Measurements from ENCODE around the gene PROSER2.

PROSER2 gene

DNA sequence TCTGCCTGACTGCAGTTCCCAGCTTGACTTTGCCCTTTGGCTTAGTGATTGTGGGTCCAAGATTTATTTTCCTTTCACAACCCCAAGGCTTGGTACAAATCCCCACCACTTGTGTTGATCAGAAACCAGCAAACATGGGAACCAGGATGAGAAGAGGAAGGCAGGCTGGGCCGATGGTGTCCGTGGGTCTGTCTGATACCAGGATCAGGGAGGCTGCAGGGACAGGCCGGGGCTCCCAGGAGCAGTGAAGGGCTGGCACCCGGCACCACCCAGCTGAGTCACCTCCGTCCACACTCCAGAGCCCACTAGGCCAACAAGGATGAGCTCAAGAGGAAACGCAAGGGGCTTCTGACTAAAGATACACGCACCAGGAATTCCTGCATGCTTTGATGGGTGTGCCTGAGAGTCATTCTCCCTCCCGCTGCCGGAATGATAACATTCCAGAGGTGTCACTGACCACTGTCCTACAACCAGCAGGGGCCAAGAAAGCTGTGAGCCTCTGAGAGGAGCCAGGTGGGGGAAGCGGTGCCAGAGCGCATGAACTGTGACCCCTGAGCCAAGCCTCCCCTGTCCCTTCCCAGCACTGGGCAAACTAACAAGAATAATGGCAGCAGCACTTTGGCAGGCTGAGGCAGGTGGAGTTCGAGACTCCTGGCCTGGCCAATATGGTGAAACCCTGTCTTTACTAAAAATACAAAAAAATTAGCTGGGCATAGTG, 29.2 kb upstream of the PROSER2 start:
- no peak for DNase-seq (ENCODE audit: low read depth)
- no peak overlapping the region for H3K4me3 ChIP-seq (ENCODE audit: control insufficient read depth, low read depth, low read length)
- no peak for TF ChIP-seq CTCF (IDR thresholded peaks at IDR 0.05; ENCODE audit: control insufficient read depth, insufficient read depth, low read depth, low read length, missing control alignments)

- no peak for DNase-seq (ENCODE audit: low read depth)
- TF ChIP-seq CTCF (IDR thresholded peaks at IDR 0.05; ENCODE audit: control insufficient read depth, insufficient read depth, low read depth, low read length, missing control alignments) = no peak
- H3K4me3 ChIP-seq (ENCODE audit: control insufficient read depth, low read depth, low read length) = no peak overlapping the region
Measured at GRCh38 chr10:11794566-11794965, 28.6 kb upstream of the PROSER2 start.

GRCh38 chr10:11795101-11795920, 27.8 kb upstream of the PROSER2 start:
- no peak overlapping the region for H3K4me3 ChIP-seq (ENCODE audit: control insufficient read depth, low read depth, low read length)
- DNase-seq (ENCODE audit: low read depth) = no peak
- TF ChIP-seq CTCF (IDR thresholded peaks at IDR 0.05; ENCODE audit: control insufficient read depth, insufficient read depth, low read depth, low read length, missing control alignments) = no peak

GRCh38 chr10:11796474-11796873, 26.7 kb upstream of the PROSER2 start:
- no peak for TF ChIP-seq CTCF (IDR thresholded peaks at IDR 0.05; ENCODE audit: control insufficient read depth, insufficient read depth, low read depth, low read length, missing control alignments)
- DNase-seq (ENCODE audit: low read depth) = no peak
- H3K4me3 ChIP-seq (ENCODE audit: control insufficient read depth, low read depth, low read length) = no peak overlapping the region

DNA sequence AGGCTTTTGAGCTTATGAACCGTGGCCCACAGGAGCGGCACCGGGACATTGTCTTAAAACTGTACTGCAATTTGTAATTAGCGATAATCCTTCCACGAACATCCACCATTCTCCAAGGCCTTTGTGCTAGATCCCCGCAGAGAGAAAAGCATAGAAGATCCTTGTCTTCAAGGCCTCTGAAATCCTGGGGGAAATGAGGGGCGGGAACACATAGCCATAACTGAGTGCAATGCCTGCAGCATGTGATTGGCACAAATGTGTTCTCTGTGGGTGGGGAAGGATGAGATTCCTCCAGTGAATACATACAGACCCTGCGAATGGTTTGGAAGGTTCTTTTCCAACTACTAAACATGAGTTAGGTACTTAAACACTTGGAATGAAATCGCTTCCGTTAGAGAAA, 25.9 kb upstream of the PROSER2 start:
- DNase-seq (ENCODE audit: low read depth) = no peak
- TF ChIP-seq CTCF (IDR thresholded peaks at IDR 0.05; ENCODE audit: control insufficient read depth, insufficient read depth, low read depth, low read length, missing control alignments) = no peak
- H3K4me3 ChIP-seq (ENCODE audit: control insufficient read depth, low read depth, low read length) = no peak overlapping the region

- no peak overlapping the region for H3K4me3 ChIP-seq (ENCODE audit: control insufficient read depth, low read depth, low read length)
- TF ChIP-seq CTCF (IDR thresholded peaks at IDR 0.05; ENCODE audit: control insufficient read depth, insufficient read depth, low read depth, low read length, missing control alignments) = no peak
- DNase-seq (ENCODE audit: low read depth) = no peak
Measured at GRCh38 chr10:11797847-11798633, 25.1 kb upstream of the PROSER2 start.
